Activated CD4-positive, alpha-beta T cell treated with anti-CD3 and anti-CD28 coated beads for 36 hours (primary cell): ENCODE results near the gene P4HB. TPM values are rescaled to one million over a fixed set of nuclear protein-coding genes. Genes with fewer than 3 reads are reported as not detected.

Experiments
- ATAC-seq: fragments of 200-7000 bp; cut with Tn5 transposase; one replicate; pipeline ENCODE4 v1.10.0; 2021; ENCODE audit warnings: mild to moderate bottlenecking, moderate library complexity
- CTCF ChIA-PET: fragments of 350-600 bp; sonication (Branson Sonifier 250); formaldehyde crosslinking; loops from one replicate; lab custom pipeline; 2021; ENCODE audit warnings: antibody characterized with exemption; lab: Charles Lee
- POLR2A ChIA-PET: fragments of 350-600 bp; sonication (Branson Sonifier 250); formaldehyde crosslinking; loops from one replicate; lab custom pipeline; 2021; ENCODE audit warnings: antibody characterized with exemption, inconsistent platforms; lab: Charles Lee
- DNase-seq: peaks from one replicate; pipeline ENCODE4 v3.0.0-alpha.2; 2020
- H3K27ac Mint-ChIP-seq: one replicate; pipeline ENCODE4 v1.8.0; 2021; ENCODE audit warnings: mixed read lengths
- H3K27me3 Mint-ChIP-seq: one replicate; pipeline ENCODE4 v1.8.0; 2021; ENCODE audit warnings: mixed read lengths
- H3K36me3 Mint-ChIP-seq: one replicate; pipeline ENCODE4 v1.8.0; 2021; ENCODE audit warnings: low read depth, mixed read lengths
- H3K4me1 Mint-ChIP-seq: one replicate; pipeline ENCODE4 v1.8.0; 2021; ENCODE audit warnings: mixed read lengths
- H3K4me3 Mint-ChIP-seq: one replicate; pipeline ENCODE4 v1.8.0; 2021; ENCODE audit warnings: mild to moderate bottlenecking, moderate library complexity, mixed read lengths
- H3K9me3 Mint-ChIP-seq: one replicate; pipeline ENCODE4 v1.8.0; 2021; ENCODE audit warnings: low read depth, mixed read lengths
- intact Hi-C, 2 experiments: fragments of 100-400 bp; cut with DNase I in 1 of 2; cut with micrococcal nuclease in 1 of 2; formaldehyde crosslinking; loops; one replicate each; pipeline versions ENCODE4 v1.14.2 to v1.15.1; 2022 to 2024; cut with DNase I, micrococcal nuclease
- total RNA-seq, 2 experiments: library from RNA; stranded (reverse); gene quantifications; one replicate each; pipeline ENCODE4 v1.2.3, GENCODE V29; 2021

P4HB gene
- total RNA-seq, 2 experiments from 2014 or later = 414 to 578 TPM

GRCh38 chr17:81822996-81823819 is 37.1 kb downstream of the P4HB start:
- CTCF ChIA-PET = no interaction called here
- POLR2A ChIA-PET = no interaction called here
- no peak overlapping the region for H3K4me3 Mint-ChIP-seq
- H3K36me3 Mint-ChIP-seq = no peaks in the 10 kb centered on the region
- H3K4me1 Mint-ChIP-seq = no peaks in the 10 kb centered on the region
- no peaks in the 10 kb centered on the region for H3K9me3 Mint-ChIP-seq
- H3K27me3 Mint-ChIP-seq = no peaks in the 10 kb centered on the region
- intact Hi-C loops = no loop called here
- ATAC-seq (no peak), DNase-seq (no peak)
- no peak overlapping the region for H3K27ac Mint-ChIP-seq

GRCh38 chr17:81822312-81822637 is 38.1 kb downstream of the P4HB start:
- no peak for ATAC-seq
- Mint-ChIP-seq H3K4me1 (no peaks in the 10 kb centered on the region), H3K4me3 (no peak overlapping the region), H3K36me3 (no peaks in the 10 kb centered on the region), H3K9me3 (no peaks in the 10 kb centered on the region), H3K27ac (no peak overlapping the region), H3K27me3 (peaks cover 2% of the 10 kb centered on the region)
- ChIA-PET POLR2A (no interaction called here), CTCF (no interaction called here)
- DNase-seq = no peak
- intact Hi-C loops = no loop called here

GRCh38 chr17:81821603-81822311 is 38.6 kb downstream of the P4HB start:
- Mint-ChIP-seq H3K9me3 (no peaks in the 10 kb centered on the region), H3K4me1 (no peaks in the 10 kb centered on the region), H3K27me3 (peaks cover 4% of the 10 kb centered on the region), H3K36me3 (no peaks in the 10 kb centered on the region), H3K4me3 (no peak overlapping the region), H3K27ac (no peak overlapping the region)
- intact Hi-C loops = no loop called here
- ChIA-PET POLR2A (no interaction called here), CTCF (no interaction called here)
- DNase-seq (peak; percentile 53), ATAC-seq (peak; percentile 60)

GRCh38 chr17:81821147-81821546 is 39.2 kb downstream of the P4HB start:
- POLR2A ChIA-PET = no interaction called here
- peak; percentile 68 for ATAC-seq

DNA sequence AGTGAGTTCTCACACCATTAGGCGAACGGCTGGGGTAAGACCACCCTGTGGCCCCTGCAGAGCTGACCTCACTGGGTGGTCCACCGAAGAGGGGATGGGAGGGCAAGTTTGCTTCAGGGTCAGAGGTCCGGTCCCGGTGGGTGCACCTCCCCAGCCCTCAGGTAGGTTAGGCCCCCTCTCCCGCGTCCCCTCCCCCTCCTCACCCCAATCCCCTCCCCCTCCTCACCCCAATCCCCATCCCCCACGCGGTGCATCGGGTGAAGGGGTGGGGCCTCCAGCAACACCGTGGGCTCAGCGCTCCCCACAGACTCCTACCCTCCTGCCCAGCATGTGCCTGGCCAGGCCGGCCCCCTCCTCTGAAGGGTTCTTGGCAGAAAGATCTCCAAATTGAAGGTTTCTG is 40.6 kb downstream of the P4HB start:
- ChIA-PET POLR2A (no interaction called here), CTCF (no interaction called here)
- intact Hi-C loops = no loop called here
- Mint-ChIP-seq H3K36me3 (no peaks in the 10 kb centered on the region), H3K27ac (no peak overlapping the region), H3K9me3 (no peaks in the 10 kb centered on the region), H3K4me1 (no peaks in the 10 kb centered on the region), H3K27me3 (peaks cover 8% of the 10 kb centered on the region), H3K4me3 (no peak overlapping the region)
- DNase-seq = no peak
- ATAC-seq = no peak

More at GRCh38 chr17:81821147-81821546, 39.2 kb downstream of the P4HB start:
- CTCF ChIA-PET = no interaction called here
- peak; percentile 39 for DNase-seq
- Mint-ChIP-seq H3K4me1 (no peaks in the 10 kb centered on the region), H3K9me3 (no peaks in the 10 kb centered on the region), H3K36me3 (no peaks in the 10 kb centered on the region), H3K27me3 (peaks cover 6% of the 10 kb centered on the region), H3K4me3 (no peak overlapping the region), H3K27ac (no peak overlapping the region)
- intact Hi-C loops = no loop called here

- H3K27me3 Mint-ChIP-seq = peaks cover 8% of the 10 kb centered on the region
- DNase-seq (no peak), ATAC-seq (no peak)
- intact Hi-C loops = no loop called here
- no peak overlapping the region for H3K4me3 Mint-ChIP-seq
- H3K4me1 Mint-ChIP-seq = no peaks in the 10 kb centered on the region
- H3K36me3 Mint-ChIP-seq = no peaks in the 10 kb centered on the region
- H3K27ac Mint-ChIP-seq = no peak overlapping the region
- no peaks in the 10 kb centered on the region for H3K9me3 Mint-ChIP-seq
- ChIA-PET POLR2A (interaction anchor here (0.7 kb wide), 1 partner anchor 191 kb away, joined by 3 read pairs; no protein-coding TSS in a partner anchor), CTCF (no interaction called here)
Measured at GRCh38 chr17:81817758-81818147, 42.6 kb downstream of the P4HB start.

DNA sequence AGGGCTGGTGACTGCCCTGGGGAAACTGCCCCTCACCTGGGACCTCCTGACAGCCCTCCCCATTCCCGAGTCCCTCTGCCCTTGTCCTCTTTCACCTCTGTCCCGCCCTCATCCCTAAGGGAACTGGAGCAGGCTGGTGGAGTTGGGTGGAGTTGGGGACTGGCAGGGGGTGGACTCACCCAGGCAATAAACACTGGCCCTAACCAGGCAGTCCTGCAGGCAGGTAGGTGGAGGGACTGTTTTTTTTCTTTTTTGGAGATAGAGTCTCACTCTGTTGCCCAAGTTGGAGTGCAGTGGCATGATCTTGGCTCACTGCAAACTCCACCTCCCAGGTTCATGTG is 44.7 kb downstream of the P4HB start:
- Mint-ChIP-seq H3K9me3 (no peaks in the 10 kb centered on the region), H3K27ac (no peak overlapping the region), H3K4me1 (no peaks in the 10 kb centered on the region), H3K4me3 (no peak overlapping the region), H3K36me3 (no peaks in the 10 kb centered on the region), H3K27me3 (peaks cover 8% of the 10 kb centered on the region)
- DNase-seq = no peak
- intact Hi-C loops = no loop called here
- ChIA-PET CTCF (no interaction called here), POLR2A (no interaction called here)
- ATAC-seq = no peak

- ATAC-seq (no peak), DNase-seq (no peak)
- CTCF ChIA-PET = interaction anchor here (0.5 kb wide), 1 partner anchor 57 kb away, joined by 4 read pairs; no protein-coding TSS in a partner anchor
- H3K9me3 Mint-ChIP-seq = no peaks in the 10 kb centered on the region
- no peak overlapping the region for H3K27ac Mint-ChIP-seq
- H3K4me1 Mint-ChIP-seq = no peaks in the 10 kb centered on the region
- intact Hi-C loops = no loop called here
- no peak overlapping the region for H3K4me3 Mint-ChIP-seq
- no peaks in the 10 kb centered on the region for H3K36me3 Mint-ChIP-seq
- POLR2A ChIA-PET = interaction anchor here (0.5 kb wide), 1 partner anchor 89 kb away, joined by 3 read pairs; no protein-coding TSS in a partner anchor
- peaks cover 12% of the 10 kb centered on the region for H3K27me3 Mint-ChIP-seq
Measured at GRCh38 chr17:81814748-81815645, 45.3 kb downstream of the P4HB start.

DNA sequence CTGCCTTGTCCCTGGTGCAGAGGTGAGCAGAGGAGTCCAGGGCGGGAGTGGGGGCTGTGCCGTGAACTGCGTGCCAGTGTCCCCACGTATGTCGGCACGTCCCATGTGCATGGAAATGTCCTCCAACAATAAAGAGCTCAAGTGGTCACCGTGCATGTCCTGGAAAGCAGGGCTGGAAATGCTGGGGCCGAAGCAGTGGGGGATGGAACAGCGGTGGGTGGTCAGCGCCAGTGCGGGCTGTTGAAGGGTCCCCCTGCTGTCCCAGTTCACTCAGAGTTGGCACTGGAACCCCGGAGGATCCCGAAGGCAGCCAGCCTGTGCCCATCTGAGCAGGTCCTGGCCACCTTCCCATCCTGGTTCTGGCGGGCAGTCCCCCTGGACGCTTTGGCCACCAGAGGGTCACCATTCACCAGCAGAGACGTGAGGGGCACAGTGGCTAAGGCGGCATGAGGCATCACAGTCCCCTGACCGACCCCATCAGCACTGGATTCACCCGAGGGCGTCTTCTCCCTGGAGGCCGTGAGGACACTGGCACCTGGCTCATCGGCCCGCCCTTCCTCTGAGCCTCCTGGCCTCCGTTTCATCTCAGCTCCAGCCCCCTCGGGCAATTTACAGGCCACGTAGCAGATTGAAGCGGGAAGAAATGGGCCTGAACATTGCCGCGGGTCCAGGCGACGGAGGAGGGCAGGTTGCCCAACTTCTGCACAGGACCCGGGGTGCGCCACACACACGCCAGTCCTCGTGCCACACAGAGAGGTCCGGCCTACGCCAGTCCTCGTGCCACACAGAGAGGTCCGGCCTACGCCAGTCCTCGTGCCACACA is 46.3 kb downstream of the P4HB start:
- Mint-ChIP-seq H3K27me3 (peaks cover 18% of the 10 kb centered on the region), H3K4me3 (no peak overlapping the region), H3K9me3 (no peaks in the 10 kb centered on the region), H3K36me3 (no peaks in the 10 kb centered on the region), H3K4me1 (no peaks in the 10 kb centered on the region), H3K27ac (no peak overlapping the region)
- DNase-seq (no peak), ATAC-seq (no peak)
- ChIA-PET CTCF (interaction anchor here (0.5 kb wide), 1 partner anchor 58 kb away, joined by 4 read pairs; no protein-coding TSS in a partner anchor), POLR2A (interaction anchor here (0.6 kb wide), 1 partner anchor 148 kb away, joined by 3 read pairs; no protein-coding TSS in a partner anchor)
- intact Hi-C loops = no loop called here

GRCh38 chr17:81813371-81813684 is 47.0 kb downstream of the P4HB start:
- POLR2A ChIA-PET = no interaction called here
- CTCF ChIA-PET = interaction anchor here (0.7 kb wide), 1 partner anchor 72 kb away, joined by 4 read pairs; no protein-coding TSS in a partner anchor
- DNase-seq (no peak), ATAC-seq (no peak)
- no peak overlapping the region for H3K27ac Mint-ChIP-seq
- no peaks in the 10 kb centered on the region for H3K4me1 Mint-ChIP-seq
- no peaks in the 10 kb centered on the region for H3K9me3 Mint-ChIP-seq
- peaks cover 20% of the 10 kb centered on the region for H3K27me3 Mint-ChIP-seq
- no peaks in the 10 kb centered on the region for H3K36me3 Mint-ChIP-seq
- intact Hi-C loops = no loop called here
- no peak overlapping the region for H3K4me3 Mint-ChIP-seq
